ENCODE results near the gene FAIM2. TPM values are rescaled to one million over a fixed set of nuclear protein-coding genes. Genes with fewer than 3 reads are reported as not detected.

Gene FAIM2
- total RNA-seq, 1 donor from 2014 or later = 1.2 TPM

DNA sequence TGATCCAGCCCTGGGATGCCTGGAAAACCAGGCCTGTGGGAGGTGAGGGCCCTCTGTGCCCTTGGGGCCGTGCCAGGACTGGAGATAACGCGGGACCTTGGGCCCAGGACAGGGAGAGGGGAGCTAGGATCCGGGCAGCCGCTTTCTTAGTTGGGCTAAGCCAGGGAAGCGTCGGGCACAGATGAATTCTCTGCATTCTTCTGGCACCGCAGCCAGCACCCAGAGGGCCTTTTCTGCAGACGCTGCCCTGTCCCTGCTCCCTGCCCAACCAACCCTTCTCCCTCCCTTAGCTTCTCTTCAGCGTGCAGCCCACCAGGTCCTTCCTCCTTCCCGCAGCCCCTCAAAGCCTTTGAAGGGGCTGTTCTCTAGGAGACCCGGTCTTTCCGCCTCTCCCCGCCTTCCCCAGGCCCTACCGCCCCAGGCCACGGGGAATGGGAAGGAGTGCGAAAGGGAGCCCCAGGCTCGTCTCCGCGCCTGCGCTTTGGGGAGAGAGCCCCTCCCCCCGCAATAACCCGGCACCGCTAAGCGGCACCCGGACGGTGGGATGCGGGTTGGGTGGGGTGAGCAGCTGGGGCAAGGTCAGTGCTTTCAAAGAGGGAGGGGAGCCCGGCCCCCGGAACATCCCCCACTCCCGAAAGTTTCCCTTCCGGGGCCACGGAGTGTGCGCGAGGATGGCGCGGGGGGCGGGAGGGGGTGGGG lies 76.2 kb downstream of the FAIM2 start:
- H3K27ac ChIP-seq = peak overlapping the region; percentile 86

DNA sequence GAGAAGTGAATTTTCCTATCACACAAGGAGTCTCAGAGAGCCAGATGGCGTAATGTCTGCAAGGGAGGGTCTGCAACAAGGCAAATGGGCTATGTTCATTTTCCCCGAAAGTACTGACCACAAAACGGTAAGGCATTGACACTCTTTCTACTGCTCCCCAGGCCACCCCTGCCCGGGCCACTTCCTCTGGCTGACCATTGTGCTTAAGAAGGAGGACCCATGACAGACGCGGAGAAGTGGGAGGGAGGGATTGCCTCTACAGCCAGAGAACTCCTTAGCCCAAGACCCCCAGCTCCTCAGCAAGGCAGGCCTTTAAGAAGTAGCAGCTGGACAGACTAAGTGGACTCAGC lies 76.7 kb downstream of the FAIM2 start:
- Histone ChIP-seq H3K27ac (peak overlapping the region; percentile 86), H3K4me1 (peaks cover 48% of the 10 kb centered on the region), H3K4me3 (peak overlapping the region; percentile 87), H3K27me3 (no peaks in the 10 kb centered on the region), H3K36me3 (no peaks in the 10 kb centered on the region), H3K9me3 (no peaks in the 10 kb centered on the region)
- DNase-seq (no peak), ATAC-seq (no peak)
- intact Hi-C loops (cut with DNase I) = no loop called here
- TF ChIP-seq, protein P1, sequence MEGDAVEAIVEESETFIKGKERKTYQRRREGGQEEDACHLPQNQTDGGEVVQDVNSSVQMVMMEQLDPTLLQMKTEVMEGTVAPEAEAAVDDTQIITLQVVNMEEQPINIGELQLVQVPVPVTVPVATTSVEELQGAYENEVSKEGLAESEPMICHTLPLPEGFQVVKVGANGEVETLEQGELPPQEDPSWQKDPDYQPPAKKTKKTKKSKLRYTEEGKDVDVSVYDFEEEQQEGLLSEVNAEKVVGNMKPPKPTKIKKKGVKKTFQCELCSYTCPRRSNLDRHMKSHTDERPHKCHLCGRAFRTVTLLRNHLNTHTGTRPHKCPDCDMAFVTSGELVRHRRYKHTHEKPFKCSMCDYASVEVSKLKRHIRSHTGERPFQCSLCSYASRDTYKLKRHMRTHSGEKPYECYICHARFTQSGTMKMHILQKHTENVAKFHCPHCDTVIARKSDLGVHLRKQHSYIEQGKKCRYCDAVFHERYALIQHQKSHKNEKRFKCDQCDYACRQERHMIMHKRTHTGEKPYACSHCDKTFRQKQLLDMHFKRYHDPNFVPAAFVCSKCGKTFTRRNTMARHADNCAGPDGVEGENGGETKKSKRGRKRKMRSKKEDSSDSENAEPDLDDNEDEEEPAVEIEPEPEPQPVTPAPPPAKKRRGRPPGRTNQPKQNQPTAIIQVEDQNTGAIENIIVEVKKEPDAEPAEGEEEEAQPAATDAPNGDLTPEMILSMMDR (IDR thresholded peaks at IDR 0.05) = no peak

More for the DNA sequence above, 76.2 kb downstream of the FAIM2 start:
- peaks cover 48% of the 10 kb centered on the region for H3K4me1 ChIP-seq
- TF ChIP-seq, protein P1 (IDR thresholded peaks at IDR 0.05) = no peak
- no peaks in the 10 kb centered on the region for H3K27me3 ChIP-seq
- peak overlapping the region; percentile 87 for H3K4me3 ChIP-seq
- ATAC-seq (peak; percentile 60), DNase-seq (peak; percentile 85)
- intact Hi-C loops (cut with DNase I) = no loop called here
- H3K9me3 ChIP-seq = no peaks in the 10 kb centered on the region
- H3K36me3 ChIP-seq = no peaks in the 10 kb centered on the region

DNA sequence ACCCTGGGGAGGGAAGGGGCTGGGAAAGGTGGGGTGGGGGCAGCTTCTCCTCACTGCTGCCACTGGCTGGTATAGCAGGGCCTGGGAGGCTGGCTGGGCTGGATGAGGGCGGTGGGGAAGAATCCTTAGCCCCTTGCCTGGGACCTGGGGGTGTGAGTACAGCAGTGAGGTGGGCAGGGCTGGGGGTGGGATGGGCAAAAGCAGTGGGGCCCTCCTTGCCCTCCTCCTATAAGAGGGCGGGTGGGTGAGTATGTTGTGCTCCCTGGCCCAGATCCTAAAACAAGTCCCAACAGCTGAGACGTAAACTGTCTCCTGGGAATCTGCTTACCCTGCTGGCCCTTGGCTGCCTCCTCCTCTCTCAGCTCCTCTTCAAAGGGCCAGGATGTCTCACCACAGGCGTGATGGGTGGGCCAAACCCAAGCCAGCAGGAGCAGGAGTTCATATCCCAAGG lies 77.7 kb downstream of the FAIM2 start:
- H3K4me3 ChIP-seq = no peak overlapping the region
- H3K4me1 ChIP-seq = peaks cover 55% of the 10 kb centered on the region
- no peaks in the 10 kb centered on the region for H3K27me3 ChIP-seq
- peak overlapping the region; percentile 6 for H3K27ac ChIP-seq
- DNase-seq = no peak
- TF ChIP-seq, protein P1 (IDR thresholded peaks at IDR 0.05) = no peak
- no peaks in the 10 kb centered on the region for H3K36me3 ChIP-seq
- no peak for ATAC-seq
- H3K9me3 ChIP-seq = no peaks in the 10 kb centered on the region
- intact Hi-C loops (cut with DNase I) = no loop called here

DNA sequence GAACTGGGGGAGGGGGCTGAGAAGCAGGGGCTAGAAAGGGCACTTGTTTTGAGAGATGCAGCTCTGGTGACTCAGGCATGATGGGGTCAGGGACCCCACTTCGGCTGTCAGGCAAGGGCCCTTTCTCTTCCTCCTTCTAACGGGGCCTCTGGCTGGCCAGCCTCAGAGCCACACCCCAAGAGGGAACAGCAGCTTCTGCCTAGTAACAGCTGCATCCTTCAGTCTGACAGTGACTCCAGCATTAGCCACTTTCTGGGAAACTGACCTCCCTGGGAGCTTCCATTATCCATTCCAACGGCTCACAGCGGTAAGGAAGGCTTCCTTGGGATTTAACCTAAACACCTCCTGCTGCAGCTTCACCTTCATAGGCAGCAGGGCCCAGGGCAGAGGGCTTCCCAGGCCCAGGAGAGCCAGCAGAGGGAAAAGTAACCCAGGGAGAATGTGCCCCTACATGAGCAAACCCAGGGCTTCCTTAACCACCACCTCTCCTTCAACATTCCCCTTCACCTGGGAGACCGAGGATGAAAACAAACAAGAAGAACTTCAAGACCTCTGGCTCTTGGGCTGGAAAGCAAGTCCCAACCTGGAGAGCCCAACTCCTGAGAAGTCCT lies 78.2 kb downstream of the FAIM2 start:
- Histone ChIP-seq H3K4me3 (no peak overlapping the region), H3K4me1 (peaks cover 60% of the 10 kb centered on the region)
- intact Hi-C loops (cut with DNase I) = no loop called here

DNA sequence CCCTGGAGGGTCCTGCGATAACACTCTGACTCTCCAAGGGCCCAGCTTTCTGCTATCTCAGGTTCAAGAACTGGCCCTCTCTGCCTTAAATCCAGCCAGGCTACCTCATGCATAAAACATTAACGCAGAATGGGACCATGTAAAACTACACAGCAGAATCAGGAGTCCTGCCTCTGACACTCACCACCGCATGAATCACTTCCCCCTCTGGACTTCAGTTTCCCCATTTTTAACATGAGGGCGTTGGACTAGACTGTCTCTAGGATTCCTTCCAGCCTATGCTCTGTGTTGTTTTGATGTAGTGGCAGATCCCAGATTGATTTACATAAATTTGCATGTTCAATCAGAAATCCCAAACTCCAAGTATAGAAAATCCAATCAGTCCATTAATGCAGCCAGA lies 78.8 kb downstream of the FAIM2 start:
- Histone ChIP-seq H3K36me3 (no peaks in the 10 kb centered on the region), H3K4me3 (no peak overlapping the region), H3K27ac (peak overlapping the region; percentile 71), H3K9me3 (no peaks in the 10 kb centered on the region), H3K4me1 (peaks cover 63% of the 10 kb centered on the region), H3K27me3 (no peaks in the 10 kb centered on the region)
- intact Hi-C loops (cut with DNase I) = no loop called here
- TF ChIP-seq, protein P1 (IDR thresholded peaks at IDR 0.05) = no peak
- DNase-seq (no peak), ATAC-seq (peak; percentile 33)

More for the DNA sequence above, 78.2 kb downstream of the FAIM2 start:
- no peaks in the 10 kb centered on the region for H3K27me3 ChIP-seq
- no peaks in the 10 kb centered on the region for H3K9me3 ChIP-seq
- TF ChIP-seq, protein P1 (IDR thresholded peaks at IDR 0.05) = no peak
- peak overlapping the region; percentile 71 for H3K27ac ChIP-seq
- no peak for DNase-seq
- ATAC-seq = peak; percentile 19
- H3K36me3 ChIP-seq = no peaks in the 10 kb centered on the region
